Lung (tissue), 12 donors: ENCODE data around the gene ABCC4. TPM values are rescaled to one million over a fixed set of nuclear protein-coding genes. Genes with fewer than 3 reads are reported as not detected.

Source experiments
- ATAC-seq: fragments of 200-7000 bp; cut with Tn5 transposase; one replicate; pipeline ENCODE4 v1.9.1; 2020; ENCODE audit warnings: moderate number of reproducible peaks; ENCODE audit not compliant: insufficient read depth, low FRiP score
- DNase-seq, 3 donors: peaks; one replicate each; pipeline ENCODE4 v3.0.0-alpha.2; 2013 to 2017
- H3K27ac ChIP-seq, 2 donors: one replicate each; pipeline ENCODE4 v1.5.1; 2013; ENCODE audit warnings: mild to moderate bottlenecking in 2 of 2, moderate library complexity in 2 of 2, control low read depth in 1 of 2, inconsistent platforms in 1 of 2, low read depth in 1 of 2, low read length in 1 of 2
- H3K27me3 ChIP-seq, 3 donors: one replicate each; pipeline ENCODE4 v1.5.1; 2013; ENCODE audit warnings: low read length in 2 of 3; ENCODE audit not compliant: control insufficient read depth in 3 of 3, insufficient read depth in 3 of 3
- H3K36me3 ChIP-seq, 4 donors: one replicate each; pipeline ENCODE4 v1.5.1; 2013; ENCODE audit warnings: low read length in 4 of 4, mild to moderate bottlenecking in 1 of 4, moderate library complexity in 1 of 4; ENCODE audit not compliant: control insufficient read depth in 4 of 4, insufficient read depth in 4 of 4
- H3K4me1 ChIP-seq, 5 donors: one replicate each; pipeline ENCODE4 v1.5.1; 2013; ENCODE audit warnings: low read length in 5 of 5, mild to moderate bottlenecking in 2 of 5, moderate library complexity in 1 of 5; ENCODE audit not compliant: control insufficient read depth in 5 of 5, insufficient read depth in 5 of 5
- H3K4me3 ChIP-seq: one replicate; pipeline ENCODE4 v1.5.1; 2013; ENCODE audit warnings: mild to moderate bottlenecking, control low read depth, moderate library complexity
- H3K9ac ChIP-seq, 2 donors: one replicate each; pipeline ENCODE4 v1.5.1; 2013; ENCODE audit warnings: low read length in 2 of 2, control low read depth in 1 of 2; ENCODE audit not compliant: insufficient read depth in 1 of 2
- H3K9me3 ChIP-seq, 4 donors: one replicate each; pipeline ENCODE4 v1.5.1; 2013; ENCODE audit warnings: low read length in 3 of 4, mild to moderate bottlenecking in 1 of 4, moderate library complexity in 1 of 4; ENCODE audit not compliant: control insufficient read depth in 4 of 4, insufficient read depth in 3 of 4
- CTCF ChIP-seq: IDR thresholded peaks from 2 replicates; pipeline ENCODE4 v1.5.1; 2012; ENCODE audit warnings: mild to moderate bottlenecking; ENCODE audit errors: control extremely low read depth, extremely low read depth
- WGBS, 2 donors: extraction: QIAGEN DNeasy Blood & Tissue Kit; methylation state at CpG; one replicate each; pipeline ENCODE4 v1.1.7; 2013; 5-methylcytosine and 5-hydroxymethylcytosine counted together
- polyA plus RNA-seq, 2 donors: library from polyadenylated mRNA; stranded (reverse); fragments of 200-250 nt; gene quantifications; one replicate each; pipeline ENCODE4 v1.2.1, GENCODE V29; 2013
- total RNA-seq, 2 donors: library from RNA; depleted of rRNA in 1 of 2; stranded (reverse); fragments of >200 nt in 1 of 2; gene quantifications; one replicate each; pipeline ENCODE4 v1.2.1, GENCODE V29; 2014 to 2021
- donor health status: control.
- donor health status: control.
- donor health status: Bipolar disorder and iron deficiency.
- donor health status: healthy.
- donor health status: DM: yes; HTN: yes; CAD: no.

ABCC4 gene
- total and polyA plus RNA-seq, 4 donors, result 7.1 to 38.7 (median 20.6) TPM

- H3K4me1 ChIP-seq, result no peaks in the 10 kb centered on the region
- no peaks in the 10 kb centered on the region for H3K9me3 ChIP-seq
- H3K9ac ChIP-seq, result no peak overlapping the region
- H3K27me3 ChIP-seq, result no peaks in the 10 kb centered on the region
- no peak for ATAC-seq
- no peak overlapping the region for H3K27ac ChIP-seq
- no peak overlapping the region for H3K4me3 ChIP-seq
- 94% methylated on average over 6 of the region's 6 CpGs for WGBS, 2 donors
- no peak for TF ChIP-seq CTCF
- H3K36me3 ChIP-seq, result peaks cover 0 to 3% (median 0%) of the 10 kb centered on the region in 4 donors
- no peak for DNase-seq
Observed at GRCh38 chr13:95020298-95020987, 280.8 kb downstream of the ABCC4 start.

GRCh38 chr13:95019886-95020285 is 281.4 kb downstream of the ABCC4 start:
- TF ChIP-seq CTCF, result no peak
- Histone ChIP-seq H3K27ac (no peak overlapping the region), H3K9ac (no peak overlapping the region), H3K9me3 (no peaks in the 10 kb centered on the region), H3K36me3 (peaks cover 0 to 3% (median 0%) of the 10 kb centered on the region in 4 donors), H3K4me3 (no peak overlapping the region), H3K4me1 (no peaks in the 10 kb centered on the region), H3K27me3 (no peaks in the 10 kb centered on the region)
- peak in 1 of 3 donors; percentile 33 for DNase-seq
- ATAC-seq, result no peak
- 86 to 90% methylated on average over 7 of the region's 7 CpGs for WGBS, 2 donors

GRCh38 chr13:95007322-95007721 is 293.9 kb downstream of the ABCC4 start:
- Histone ChIP-seq H3K9me3 (peaks cover 0 to under 1% (median 0%) of the 10 kb centered on the region in 4 donors), H3K27me3 (no peaks in the 10 kb centered on the region), H3K4me3 (no peak overlapping the region), H3K9ac (no peak overlapping the region), H3K4me1 (peaks cover 0 to 13% (median 12%) of the 10 kb centered on the region in 5 donors), H3K36me3 (no peaks in the 10 kb centered on the region), H3K27ac (no peak overlapping the region)
- WGBS, 2 donors, result 94% methylated on average over 12 of the region's 12 CpGs
- no peak for ATAC-seq
- no peak for TF ChIP-seq CTCF
- DNase-seq, result no peak

GRCh38 chr13:95005300-95005699 is 296.0 kb downstream of the ABCC4 start:
- Histone ChIP-seq H3K27ac (no peak overlapping the region), H3K4me3 (no peak overlapping the region), H3K9me3 (peaks cover 0 to 1% (median 0%) of the 10 kb centered on the region in 4 donors), H3K36me3 (no peaks in the 10 kb centered on the region), H3K9ac (no peak overlapping the region), H3K4me1 (peaks cover 0 to 13% (median 12%) of the 10 kb centered on the region in 5 donors), H3K27me3 (no peaks in the 10 kb centered on the region)
- TF ChIP-seq CTCF, result no peak
- ATAC-seq (no peak), DNase-seq (peak in 2 of 3 donors; percentile 38 to 60)
